Measurements from ENCODE around the gene SEMA3D.

DNA sequence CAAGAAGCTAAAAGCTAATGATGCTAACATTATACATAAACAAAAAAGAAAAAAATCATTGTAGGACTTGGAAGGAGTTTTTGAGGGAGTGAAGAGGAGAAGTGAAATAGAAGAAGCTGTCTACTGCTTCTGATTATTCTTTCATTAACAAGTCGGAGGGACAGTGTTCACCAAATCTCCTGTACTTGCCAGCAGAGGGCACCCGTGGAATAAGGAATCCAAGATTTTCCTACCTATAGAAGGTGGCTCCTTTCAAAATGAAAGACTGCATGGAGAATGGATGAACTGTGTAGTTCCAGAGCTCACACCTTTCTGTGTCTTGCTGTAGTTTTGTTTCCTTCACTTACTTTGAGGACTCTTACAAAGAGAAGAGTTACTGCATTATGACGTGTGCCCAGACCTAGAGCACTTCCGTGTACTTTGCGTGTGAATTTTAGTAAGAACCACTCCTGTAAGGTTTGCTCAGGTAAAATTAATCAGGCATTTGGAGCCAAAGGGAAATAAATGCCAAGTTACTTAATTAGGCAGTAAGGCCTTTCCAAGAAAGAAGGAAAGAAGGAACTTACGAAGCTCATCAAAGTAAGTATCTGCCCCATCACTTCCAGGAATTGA, 145.1 kb downstream of the SEMA3D start:
- no peak for TF ChIP-seq POLR2A (IDR thresholded peaks at IDR 0.05; ENCODE audit: low read length)
- TF ChIP-seq, protein P1, sequence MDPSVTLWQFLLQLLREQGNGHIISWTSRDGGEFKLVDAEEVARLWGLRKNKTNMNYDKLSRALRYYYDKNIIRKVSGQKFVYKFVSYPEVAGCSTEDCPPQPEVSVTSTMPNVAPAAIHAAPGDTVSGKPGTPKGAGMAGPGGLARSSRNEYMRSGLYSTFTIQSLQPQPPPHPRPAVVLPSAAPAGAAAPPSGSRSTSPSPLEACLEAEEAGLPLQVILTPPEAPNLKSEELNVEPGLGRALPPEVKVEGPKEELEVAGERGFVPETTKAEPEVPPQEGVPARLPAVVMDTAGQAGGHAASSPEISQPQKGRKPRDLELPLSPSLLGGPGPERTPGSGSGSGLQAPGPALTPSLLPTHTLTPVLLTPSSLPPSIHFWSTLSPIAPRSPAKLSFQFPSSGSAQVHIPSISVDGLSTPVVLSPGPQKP (IDR thresholded peaks at IDR 0.05; ENCODE audit: low read depth, low read length) = no peak
- no peak for TF ChIP-seq POLR2AphosphoS2 (conservative IDR thresholded peaks at IDR 0.05; ENCODE audit: low read length)
- TF ChIP-seq ZNF302 (CRISPR knock-in tag; IDR thresholded peaks at IDR 0.05) = no peak
- no peak for TF ChIP-seq PHF8 (IDR thresholded peaks at IDR 0.05; ENCODE audit: borderline replicate concordance, low read depth)
- no peak for TF ChIP-seq BHLHE40 (IDR thresholded peaks at IDR 0.05; ENCODE audit: low read depth, low read length)
- TF ChIP-seq, protein P2, sequence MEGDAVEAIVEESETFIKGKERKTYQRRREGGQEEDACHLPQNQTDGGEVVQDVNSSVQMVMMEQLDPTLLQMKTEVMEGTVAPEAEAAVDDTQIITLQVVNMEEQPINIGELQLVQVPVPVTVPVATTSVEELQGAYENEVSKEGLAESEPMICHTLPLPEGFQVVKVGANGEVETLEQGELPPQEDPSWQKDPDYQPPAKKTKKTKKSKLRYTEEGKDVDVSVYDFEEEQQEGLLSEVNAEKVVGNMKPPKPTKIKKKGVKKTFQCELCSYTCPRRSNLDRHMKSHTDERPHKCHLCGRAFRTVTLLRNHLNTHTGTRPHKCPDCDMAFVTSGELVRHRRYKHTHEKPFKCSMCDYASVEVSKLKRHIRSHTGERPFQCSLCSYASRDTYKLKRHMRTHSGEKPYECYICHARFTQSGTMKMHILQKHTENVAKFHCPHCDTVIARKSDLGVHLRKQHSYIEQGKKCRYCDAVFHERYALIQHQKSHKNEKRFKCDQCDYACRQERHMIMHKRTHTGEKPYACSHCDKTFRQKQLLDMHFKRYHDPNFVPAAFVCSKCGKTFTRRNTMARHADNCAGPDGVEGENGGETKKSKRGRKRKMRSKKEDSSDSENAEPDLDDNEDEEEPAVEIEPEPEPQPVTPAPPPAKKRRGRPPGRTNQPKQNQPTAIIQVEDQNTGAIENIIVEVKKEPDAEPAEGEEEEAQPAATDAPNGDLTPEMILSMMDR (IDR thresholded peaks at IDR 0.05) = peak; percentile 87
- TF ChIP-seq, protein P3, sequence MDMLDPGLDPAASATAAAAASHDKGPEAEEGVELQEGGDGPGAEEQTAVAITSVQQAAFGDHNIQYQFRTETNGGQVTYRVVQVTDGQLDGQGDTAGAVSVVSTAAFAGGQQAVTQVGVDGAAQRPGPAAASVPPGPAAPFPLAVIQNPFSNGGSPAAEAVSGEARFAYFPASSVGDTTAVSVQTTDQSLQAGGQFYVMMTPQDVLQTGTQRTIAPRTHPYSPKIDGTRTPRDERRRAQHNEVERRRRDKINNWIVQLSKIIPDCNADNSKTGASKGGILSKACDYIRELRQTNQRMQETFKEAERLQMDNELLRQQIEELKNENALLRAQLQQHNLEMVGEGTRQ (IDR thresholded peaks at IDR 0.05) = no peak
- TF ChIP-seq, protein P4, sequence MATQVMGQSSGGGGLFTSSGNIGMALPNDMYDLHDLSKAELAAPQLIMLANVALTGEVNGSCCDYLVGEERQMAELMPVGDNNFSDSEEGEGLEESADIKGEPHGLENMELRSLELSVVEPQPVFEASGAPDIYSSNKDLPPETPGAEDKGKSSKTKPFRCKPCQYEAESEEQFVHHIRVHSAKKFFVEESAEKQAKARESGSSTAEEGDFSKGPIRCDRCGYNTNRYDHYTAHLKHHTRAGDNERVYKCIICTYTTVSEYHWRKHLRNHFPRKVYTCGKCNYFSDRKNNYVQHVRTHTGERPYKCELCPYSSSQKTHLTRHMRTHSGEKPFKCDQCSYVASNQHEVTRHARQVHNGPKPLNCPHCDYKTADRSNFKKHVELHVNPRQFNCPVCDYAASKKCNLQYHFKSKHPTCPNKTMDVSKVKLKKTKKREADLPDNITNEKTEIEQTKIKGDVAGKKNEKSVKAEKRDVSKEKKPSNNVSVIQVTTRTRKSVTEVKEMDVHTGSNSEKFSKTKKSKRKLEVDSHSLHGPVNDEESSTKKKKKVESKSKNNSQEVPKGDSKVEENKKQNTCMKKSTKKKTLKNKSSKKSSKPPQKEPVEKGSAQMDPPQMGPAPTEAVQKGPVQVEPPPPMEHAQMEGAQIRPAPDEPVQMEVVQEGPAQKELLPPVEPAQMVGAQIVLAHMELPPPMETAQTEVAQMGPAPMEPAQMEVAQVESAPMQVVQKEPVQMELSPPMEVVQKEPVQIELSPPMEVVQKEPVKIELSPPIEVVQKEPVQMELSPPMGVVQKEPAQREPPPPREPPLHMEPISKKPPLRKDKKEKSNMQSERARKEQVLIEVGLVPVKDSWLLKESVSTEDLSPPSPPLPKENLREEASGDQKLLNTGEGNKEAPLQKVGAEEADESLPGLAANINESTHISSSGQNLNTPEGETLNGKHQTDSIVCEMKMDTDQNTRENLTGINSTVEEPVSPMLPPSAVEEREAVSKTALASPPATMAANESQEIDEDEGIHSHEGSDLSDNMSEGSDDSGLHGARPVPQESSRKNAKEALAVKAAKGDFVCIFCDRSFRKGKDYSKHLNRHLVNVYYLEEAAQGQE (IDR thresholded peaks at IDR 0.05) = no peak
- TF ChIP-seq EHMT2 (IDR thresholded peaks at IDR 0.05; ENCODE audit: low read depth) = no peak
- no peak for TF ChIP-seq MYC (IDR thresholded peaks at IDR 0.05; ENCODE audit: borderline replicate concordance, low read length)
- no peak for TF ChIP-seq ZFP36 (IDR thresholded peaks at IDR 0.05; ENCODE audit: borderline replicate concordance, partially characterized antibody)
